Activated T-helper 1 cell treated with anti-CD3 and anti-CD28 coated beads, Interleukin-12 subunit alpha, Interleukin-12 subunit beta, Interleukin-2, Interleukin-4 antibody, amounts not matched to agents 30 ng/mL and 10 ng/mL and 1 ng/mL, durations not matched to agents 14 hours and 24 hours and 36 hours (primary cell): ENCODE measurements around the gene MACO1. TPM values are rescaled to one million over a fixed set of nuclear protein-coding genes. Genes with fewer than 3 reads are reported as not detected.
"Not testable (repeated sequence)": the region's sequence is repeated elsewhere in the genome, so short reads cannot be mapped to it uniquely, and the experiment has no call there.

Source experiments
- DNase-seq: peaks from one replicate; pipeline ENCODE4 v3.0.0; 2021; ENCODE audit warnings: low spot score
- H3K27ac Mint-ChIP-seq: one replicate; pipeline ENCODE4 v1.8.0; 2021; ENCODE audit warnings: mild to moderate bottlenecking, mixed read lengths
- H3K27me3 Mint-ChIP-seq: one replicate; pipeline ENCODE4 v1.8.0; 2022; ENCODE audit warnings: mild to moderate bottlenecking, moderate library complexity, mixed read lengths; ENCODE audit not compliant: insufficient read depth
- H3K36me3 Mint-ChIP-seq: one replicate; pipeline ENCODE4 v1.8.0; 2021; ENCODE audit warnings: low read depth, mixed read lengths
- H3K4me1 Mint-ChIP-seq: one replicate; pipeline ENCODE4 v1.8.0; 2021; ENCODE audit warnings: low read depth, mixed read lengths
- H3K4me3 Mint-ChIP-seq: one replicate; pipeline ENCODE4 v1.8.0; 2021; ENCODE audit warnings: mild to moderate bottlenecking, moderate library complexity, mixed read lengths
- H3K9me3 Mint-ChIP-seq: one replicate; pipeline ENCODE4 v1.8.0; 2021; ENCODE audit warnings: mixed read lengths
- intact Hi-C: fragments of 100-400 bp; cut with micrococcal nuclease; formaldehyde crosslinking; loops from one replicate; pipeline ENCODE4 v1.15.1; 2024
- total RNA-seq: library from RNA; stranded (reverse); gene quantifications from 2 replicates; pipeline ENCODE4 v1.2.3, GENCODE V29; 2022

MACO1 gene
- total RNA-seq, 1 donor from 2014 or later = 14.3 TPM

DNA sequence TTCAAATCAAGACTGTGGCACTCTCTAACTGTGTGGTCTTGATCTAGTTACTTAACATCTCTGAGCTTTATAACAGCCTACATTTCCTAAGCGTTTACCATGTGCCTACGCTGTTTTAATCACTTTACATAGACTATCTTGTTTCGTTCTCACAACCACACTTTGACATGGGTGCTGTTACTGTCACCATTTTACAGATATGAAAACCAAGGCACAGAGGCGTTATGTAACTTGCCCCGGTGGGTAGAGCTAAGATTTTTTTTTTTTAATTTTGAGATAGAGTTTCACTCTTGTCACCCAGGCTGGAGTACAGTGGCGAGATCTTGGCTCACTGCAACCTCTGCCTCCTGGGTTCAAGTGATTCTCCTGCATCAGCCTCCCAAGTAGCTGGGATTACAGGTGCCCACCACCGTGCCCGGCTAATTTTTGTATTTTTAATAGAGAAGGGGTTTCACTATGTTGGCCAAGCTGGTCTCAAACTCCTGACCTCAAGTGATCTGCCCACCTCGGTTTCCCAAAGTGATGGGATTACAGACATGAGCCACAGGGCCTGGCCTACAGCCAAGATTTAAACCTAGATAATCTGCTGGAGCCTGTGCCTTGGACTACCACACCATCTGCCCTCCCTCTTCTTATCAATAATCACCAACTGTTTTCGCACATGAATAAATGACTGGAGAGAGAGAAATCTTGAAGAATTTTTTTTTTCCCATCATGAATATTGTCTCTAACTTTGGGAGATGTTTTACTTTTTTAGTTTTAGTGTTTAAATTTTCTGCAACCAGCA, 20.9 kb upstream of the MACO1 start:
- intact Hi-C loops = loop anchor here (2.0 kb wide), 1 partner anchor 125 kb away; no protein-coding TSS in a partner anchor
- not testable (repeated sequence) for H3K36me3 Mint-ChIP-seq, H3K27ac Mint-ChIP-seq, H3K4me1 Mint-ChIP-seq, DNase-seq, H3K9me3 Mint-ChIP-seq, H3K4me3 Mint-ChIP-seq, H3K27me3 Mint-ChIP-seq

DNA sequence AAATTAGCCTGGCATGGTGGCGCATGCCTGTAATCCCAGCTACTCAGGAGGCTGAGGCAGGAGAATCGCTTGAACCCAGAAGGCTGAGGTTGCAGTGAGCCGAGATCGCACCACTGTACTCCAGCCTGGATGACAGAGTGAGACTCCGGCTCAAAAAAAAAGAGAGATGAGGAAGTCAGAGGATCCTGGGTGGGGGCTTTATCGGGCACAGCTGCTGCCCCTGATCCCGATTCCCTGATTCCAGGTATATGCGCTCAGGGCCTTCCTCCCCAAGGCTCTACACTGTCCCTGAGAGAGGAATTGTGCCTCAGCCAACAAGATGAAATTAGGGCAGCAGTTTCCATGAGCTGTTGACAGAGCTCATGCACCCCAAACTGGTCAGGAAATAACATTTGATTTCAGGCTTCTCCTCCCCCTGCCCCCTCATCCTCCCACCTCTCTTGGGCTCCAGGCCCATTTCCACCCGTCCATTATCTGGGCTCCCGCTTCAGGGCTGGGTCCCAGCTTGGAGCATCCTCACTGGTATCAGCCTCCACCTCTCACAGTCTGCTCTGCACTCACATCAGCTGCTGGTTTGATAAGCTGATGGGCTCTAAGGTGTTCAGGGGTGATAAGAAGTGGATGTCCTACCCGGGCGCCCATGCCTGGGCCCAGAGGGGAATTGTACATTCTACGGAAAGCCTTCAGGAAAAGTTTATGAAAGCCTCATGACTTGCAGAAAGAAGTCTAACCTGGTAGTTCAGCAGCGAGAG, 17.6 kb upstream of the MACO1 start:
- H3K4me3 Mint-ChIP-seq, DNase-seq, intact Hi-C loops, H3K9me3 Mint-ChIP-seq, H3K27ac Mint-ChIP-seq, H3K27me3 Mint-ChIP-seq, H3K36me3 Mint-ChIP-seq, H3K4me1 Mint-ChIP-seq: not testable (repeated sequence)

DNA sequence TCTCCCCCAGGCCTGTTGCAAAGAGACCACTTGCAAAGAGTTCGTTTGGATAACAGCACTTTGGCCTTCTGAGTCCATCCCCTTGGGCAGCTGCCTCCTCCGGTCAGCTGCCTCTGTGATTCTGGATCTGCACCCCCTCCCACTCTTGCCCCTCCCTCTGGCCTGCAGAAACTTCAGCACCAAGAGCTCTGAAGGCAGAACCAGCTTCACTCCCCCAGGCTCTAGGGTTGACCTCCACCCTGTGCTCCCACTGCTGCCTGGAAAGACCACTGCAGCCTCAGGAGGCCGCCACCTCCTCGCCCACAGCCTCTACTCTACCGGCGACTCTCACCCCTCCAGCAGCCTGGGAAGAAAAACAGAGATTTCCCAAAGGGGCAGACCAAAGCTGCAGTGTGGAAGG, 16.5 kb upstream of the MACO1 start:
- H3K27me3 Mint-ChIP-seq, DNase-seq, intact Hi-C loops, H3K27ac Mint-ChIP-seq, H3K9me3 Mint-ChIP-seq, H3K36me3 Mint-ChIP-seq, H3K4me1 Mint-ChIP-seq, H3K4me3 Mint-ChIP-seq: not testable (repeated sequence)

DNA sequence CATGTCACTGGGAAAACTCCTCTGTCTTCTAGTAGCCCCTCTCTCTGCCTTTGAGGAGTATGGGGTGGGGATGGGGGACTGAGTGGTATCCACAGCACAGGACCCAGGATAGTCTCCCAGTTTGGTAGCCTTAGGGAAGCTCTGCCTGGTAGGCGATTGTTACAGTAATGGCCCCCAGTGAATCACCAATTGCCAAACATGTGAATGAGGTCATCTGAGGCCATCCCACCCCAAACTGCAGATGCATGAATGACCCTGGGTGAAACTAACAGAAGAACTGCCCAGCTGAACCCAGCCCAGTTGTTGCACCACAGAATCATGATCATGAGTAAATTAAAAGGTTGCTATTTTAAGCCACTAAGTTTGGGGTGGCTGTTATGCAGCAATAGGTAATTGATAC, 16.1 kb upstream of the MACO1 start:
- H3K9me3 Mint-ChIP-seq, H3K27ac Mint-ChIP-seq, H3K27me3 Mint-ChIP-seq, H3K4me3 Mint-ChIP-seq, intact Hi-C loops, H3K36me3 Mint-ChIP-seq, H3K4me1 Mint-ChIP-seq, DNase-seq: not testable (repeated sequence)

DNA sequence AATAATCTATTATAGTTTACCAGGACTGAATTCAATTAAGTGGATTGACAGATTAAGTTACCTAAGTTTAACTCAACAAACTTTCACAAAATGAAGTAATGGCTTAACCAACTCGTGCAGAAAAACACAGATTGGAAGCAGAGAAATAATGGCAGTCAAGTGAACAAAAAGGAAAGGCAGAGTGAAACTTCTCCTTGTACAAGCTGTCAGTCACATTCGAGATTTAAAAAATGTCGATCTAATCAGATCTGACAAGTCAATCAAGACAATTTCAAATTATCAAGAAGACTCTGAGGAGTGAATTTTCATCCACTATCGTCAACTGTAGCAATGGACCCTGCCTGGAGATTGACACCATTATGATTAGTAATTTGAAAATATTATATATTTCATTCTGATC, 13.4 kb upstream of the MACO1 start:
- intact Hi-C loops, DNase-seq, H3K27me3 Mint-ChIP-seq, H3K4me3 Mint-ChIP-seq, H3K27ac Mint-ChIP-seq, H3K36me3 Mint-ChIP-seq, H3K4me1 Mint-ChIP-seq, H3K9me3 Mint-ChIP-seq: not testable (repeated sequence)

DNA sequence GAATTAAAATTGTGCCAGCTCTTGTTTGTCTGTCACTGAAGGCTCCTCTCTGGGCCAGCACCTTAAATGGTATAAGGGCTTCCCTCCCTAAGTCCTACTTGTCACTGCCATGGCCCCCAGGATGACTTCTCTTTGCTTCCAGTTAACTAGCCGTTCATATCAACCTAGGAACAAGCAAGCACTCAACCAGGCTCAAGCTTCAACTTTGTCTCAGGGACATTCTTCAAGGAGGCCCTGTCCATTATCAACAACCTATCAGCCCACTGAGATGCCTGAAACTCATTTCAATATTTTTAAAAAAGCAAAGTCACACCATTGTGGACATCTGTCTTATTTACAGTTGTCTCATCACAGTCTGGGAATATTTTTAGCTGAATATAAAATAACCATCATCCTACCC, 11.4 kb upstream of the MACO1 start:
- H3K27ac Mint-ChIP-seq, H3K4me3 Mint-ChIP-seq, intact Hi-C loops, H3K36me3 Mint-ChIP-seq, H3K9me3 Mint-ChIP-seq, DNase-seq, H3K4me1 Mint-ChIP-seq: not testable (repeated sequence)
- H3K27me3 Mint-ChIP-seq = peaks cover 17% of the 10 kb centered on the region

DNA sequence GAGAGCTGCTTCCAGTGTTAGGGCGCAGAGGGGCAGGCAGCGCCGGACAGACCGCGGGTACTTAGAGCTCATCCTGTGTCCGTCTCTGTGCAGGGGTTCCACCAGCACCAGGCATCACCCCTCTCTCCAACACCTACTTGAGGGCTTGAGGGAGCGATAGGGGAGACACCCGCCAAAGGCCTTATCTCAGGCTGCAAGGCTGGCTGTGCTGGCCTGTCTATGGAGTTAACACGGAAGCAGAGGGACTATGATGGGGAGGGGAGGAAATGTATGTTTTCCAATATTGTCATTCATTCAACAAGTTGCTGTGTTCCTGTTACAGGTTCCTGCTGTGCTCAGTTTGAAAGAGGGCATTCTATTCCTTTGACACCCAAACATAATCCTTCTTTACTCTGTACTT, 10.0 kb upstream of the MACO1 start, which contains the start of gene RHCE:
Gene RHCE, minus strand, starts transcription at position 111 of the 400 bp plus-strand sequence. Its CDS starts 39 bp downstream, at position 72.
- intact Hi-C loops, H3K27ac Mint-ChIP-seq, DNase-seq, H3K4me3 Mint-ChIP-seq, H3K9me3 Mint-ChIP-seq, H3K4me1 Mint-ChIP-seq, H3K36me3 Mint-ChIP-seq: not testable (repeated sequence)
- H3K27me3 Mint-ChIP-seq = peaks cover 16% of the 10 kb centered on the region

DNA sequence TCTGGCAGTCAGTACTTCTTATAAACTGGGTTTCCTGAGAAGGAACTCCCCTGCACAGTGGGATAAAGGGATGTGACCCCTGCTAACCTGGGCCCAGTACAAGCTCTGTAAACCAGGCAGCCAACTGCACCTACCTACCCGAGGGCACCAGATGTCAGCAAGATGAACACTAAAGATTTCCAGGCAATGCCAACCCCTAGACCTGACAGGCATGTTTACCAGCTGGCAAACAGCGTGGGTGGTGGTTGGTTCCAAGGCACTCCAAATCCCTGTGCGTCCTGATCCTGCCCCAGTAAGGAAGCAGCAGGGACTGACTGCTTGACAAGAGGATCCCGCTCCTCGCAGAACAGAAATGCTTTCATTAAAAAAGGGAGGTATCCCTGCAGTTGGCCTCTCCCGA, 7.5 kb upstream of the MACO1 start:
- peaks cover 11% of the 10 kb centered on the region for H3K27me3 Mint-ChIP-seq
- H3K27ac Mint-ChIP-seq, H3K4me3 Mint-ChIP-seq, DNase-seq, intact Hi-C loops, H3K4me1 Mint-ChIP-seq, H3K9me3 Mint-ChIP-seq, H3K36me3 Mint-ChIP-seq: not testable (repeated sequence)

DNA sequence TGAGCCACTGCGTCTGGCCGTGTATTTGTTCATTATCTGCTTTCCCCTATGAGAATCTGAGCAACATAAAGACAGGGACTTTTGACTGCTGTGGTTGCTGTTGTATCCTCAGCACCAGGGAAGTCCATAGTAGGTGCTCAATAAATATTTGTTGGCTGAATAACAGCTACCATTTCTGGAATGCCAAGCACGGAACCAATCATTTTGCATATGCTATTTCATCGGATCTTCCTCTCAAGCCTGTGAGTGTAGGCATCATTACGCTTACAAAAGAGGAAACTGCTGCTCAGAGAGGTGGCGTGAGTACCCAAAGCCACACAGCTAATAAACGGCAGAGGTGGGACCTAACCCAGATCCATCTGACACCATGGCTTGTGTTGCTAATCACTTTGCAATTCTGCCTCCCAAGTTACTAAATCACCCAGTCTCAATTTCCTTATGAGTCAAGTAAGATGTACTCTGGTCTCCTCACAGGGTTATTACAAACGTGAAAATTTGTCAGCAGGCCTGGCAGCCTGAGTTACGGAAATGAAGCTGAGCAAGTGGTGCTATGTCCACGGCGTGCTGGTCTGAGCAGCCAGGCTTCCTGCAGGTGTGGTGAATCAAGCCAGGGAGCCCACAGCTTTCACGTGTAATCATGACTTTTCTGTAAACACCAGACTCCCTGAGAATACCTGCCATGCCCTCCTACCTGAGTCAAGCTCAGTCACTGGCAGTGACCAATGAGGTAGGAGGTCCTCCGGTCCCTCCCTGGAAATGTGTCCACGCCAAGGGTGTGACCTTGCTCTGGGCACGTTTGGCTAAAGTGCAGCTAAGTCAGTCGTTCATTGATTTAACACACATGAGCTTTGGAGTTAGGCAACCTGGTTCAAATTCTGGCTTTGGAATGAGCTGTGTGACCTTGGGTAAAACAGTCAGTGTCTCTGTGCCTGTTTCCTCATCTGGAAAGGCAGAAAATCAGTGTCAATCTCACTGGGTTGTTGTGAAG, 5.3 kb upstream of the MACO1 start:
- intact Hi-C loops = no loop called here
- Mint-ChIP-seq H3K36me3 (no peaks in the 10 kb centered on the region), H3K27me3 (peaks cover 14% of the 10 kb centered on the region), H3K4me1 (peaks cover 5% of the 10 kb centered on the region), H3K9me3 (no peaks in the 10 kb centered on the region), H3K27ac (no peak overlapping the region), H3K4me3 (no peak overlapping the region)
- DNase-seq = no peak

DNA sequence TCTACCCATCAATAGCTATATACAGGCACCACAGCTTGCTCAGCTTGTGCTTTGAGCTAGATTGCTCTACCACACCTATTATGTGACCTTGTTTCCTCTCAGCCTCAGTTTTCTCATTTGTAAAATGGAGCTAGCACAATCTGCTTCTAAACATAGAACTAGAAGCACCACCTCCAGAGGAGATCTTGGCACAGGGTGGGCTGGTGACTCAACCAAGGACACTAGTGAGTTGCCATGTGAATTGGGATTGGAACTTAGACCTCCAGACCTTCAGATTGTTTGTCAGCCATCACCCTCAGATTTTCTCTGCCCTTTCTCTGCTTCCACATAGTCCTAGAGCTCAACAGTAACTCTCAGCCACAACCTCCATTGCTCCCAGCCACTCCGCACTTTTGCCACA, 3.0 kb upstream of the MACO1 start:
- Mint-ChIP-seq H3K4me1 (peaks cover 16% of the 10 kb centered on the region), H3K4me3 (no peak overlapping the region), H3K27me3 (peaks cover 11% of the 10 kb centered on the region), H3K36me3 (peaks cover 1% of the 10 kb centered on the region), H3K27ac (no peak overlapping the region), H3K9me3 (no peaks in the 10 kb centered on the region)
- no peak for DNase-seq
- intact Hi-C loops = no loop called here

DNA sequence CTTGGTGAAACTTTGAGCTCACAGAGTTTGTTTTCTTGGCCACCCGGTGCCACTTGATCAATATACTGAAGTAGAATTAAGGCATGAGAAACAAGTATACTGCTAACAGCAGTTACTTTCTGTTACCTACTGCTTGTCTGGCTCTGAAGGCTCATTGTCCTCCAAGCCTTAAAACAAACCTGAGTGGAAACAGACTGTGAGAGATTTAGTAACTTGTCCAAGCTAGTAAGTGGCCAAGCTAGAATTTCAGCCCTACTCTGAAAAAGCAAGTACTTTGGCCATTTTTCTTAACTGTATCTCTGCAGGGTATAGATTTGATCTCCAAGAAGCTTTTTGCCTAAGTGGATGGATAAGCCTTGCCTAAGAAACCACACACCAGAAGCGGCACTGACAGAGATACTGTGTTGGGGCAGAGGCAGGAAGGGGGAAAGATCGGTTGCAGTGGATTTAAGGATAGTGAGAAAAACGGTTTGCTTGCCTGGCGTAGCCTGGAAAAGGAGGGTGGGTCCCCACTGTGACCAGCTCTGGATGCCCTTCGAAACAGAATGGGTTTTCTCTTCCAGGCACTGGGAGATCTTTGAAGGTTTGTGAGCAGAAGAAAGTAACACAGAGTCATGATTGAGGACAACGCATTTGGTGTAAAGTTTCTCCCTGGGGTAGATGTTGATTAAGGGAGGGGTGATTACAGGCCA, 2.1 kb upstream of the MACO1 start:
- Mint-ChIP-seq H3K27me3 (peaks cover 9% of the 10 kb centered on the region), H3K36me3 (peaks cover 1% of the 10 kb centered on the region), H3K27ac (peak overlapping the region; percentile 57), H3K4me3 (peak overlapping the region; percentile 79), H3K4me1 (peaks cover 26% of the 10 kb centered on the region), H3K9me3 (no peaks in the 10 kb centered on the region)
- no peak for DNase-seq
- intact Hi-C loops = no loop called here
